Hindlimb muscle (tissue), 1 donor: ENCODE data around the gene TRABD2B. TPM values are rescaled to one million over a fixed set of nuclear protein-coding genes. Genes with fewer than 3 reads are reported as not detected.

Experiments used
- DNase-seq: peaks from one replicate; pipeline ENCODE4 v3.0.0-alpha.2; 2013
- polyA plus RNA-seq: library from polyadenylated mRNA; unstranded; fragments of 120-200 nt; gene quantifications from one replicate; pipeline ENCODE4 v1.2.1, GENCODE V29; 2013; ENCODE audit not compliant: insufficient read length

TRABD2B gene
- polyA plus RNA-seq, 1 donor = 5.5 TPM

GRCh38 chr1:47819574-47819888 is 177.7 kb downstream of the TRABD2B start:
- no peak for DNase-seq

- DNase-seq = no peak
Measured at GRCh38 chr1:47818682-47819573, 178.3 kb downstream of the TRABD2B start.

- no peak for DNase-seq
Measured at GRCh38 chr1:47817861-47818260, 179.3 kb downstream of the TRABD2B start.

- DNase-seq = no peak
Measured at GRCh38 chr1:47816325-47817071, 180.7 kb downstream of the TRABD2B start.

- peak; percentile 38 for DNase-seq
Measured at GRCh38 chr1:47814612-47815395, 182.4 kb downstream of the TRABD2B start.

- no peak for DNase-seq
Measured at GRCh38 chr1:47813970-47814369, 183.2 kb downstream of the TRABD2B start.

GRCh38 chr1:47812904-47813514 is 184.2 kb downstream of the TRABD2B start:
- DNase-seq = no peak

- DNase-seq = no peak
Measured at GRCh38 chr1:47810964-47811682, 186.1 kb downstream of the TRABD2B start.

- DNase-seq = no peak
Measured at GRCh38 chr1:47809301-47810084, 187.7 kb downstream of the TRABD2B start.

GRCh38 chr1:47808612-47809011 is 188.6 kb downstream of the TRABD2B start:
- no peak for DNase-seq

GRCh38 chr1:47805921-47806361 is 191.2 kb downstream of the TRABD2B start:
- peak; percentile 71 for DNase-seq

- DNase-seq = no peak
Measured at GRCh38 chr1:47805018-47805417, 192.2 kb downstream of the TRABD2B start.

- no peak for DNase-seq
Measured at GRCh38 chr1:47803815-47804501, 193.2 kb downstream of the TRABD2B start.

- no peak for DNase-seq
Measured at GRCh38 chr1:47797575-47797974, 199.6 kb downstream of the TRABD2B start.

- DNase-seq = no peak
Measured at GRCh38 chr1:47796626-47797025, 200.6 kb downstream of the TRABD2B start.

- no peak for DNase-seq
Measured at GRCh38 chr1:47795102-47795501, 202.1 kb downstream of the TRABD2B start.

- no peak for DNase-seq
Measured at GRCh38 chr1:47794530-47794929, 202.7 kb downstream of the TRABD2B start.

GRCh38 chr1:47794081-47794480 is 203.1 kb downstream of the TRABD2B start:
- DNase-seq = no peak

GRCh38 chr1:47793563-47793962 is 203.6 kb downstream of the TRABD2B start:
- no peak for DNase-seq

- no peak for DNase-seq
Measured at GRCh38 chr1:47792779-47793178, 204.4 kb downstream of the TRABD2B start.
